ENCODE measurements around the gene CES3.

DNA sequence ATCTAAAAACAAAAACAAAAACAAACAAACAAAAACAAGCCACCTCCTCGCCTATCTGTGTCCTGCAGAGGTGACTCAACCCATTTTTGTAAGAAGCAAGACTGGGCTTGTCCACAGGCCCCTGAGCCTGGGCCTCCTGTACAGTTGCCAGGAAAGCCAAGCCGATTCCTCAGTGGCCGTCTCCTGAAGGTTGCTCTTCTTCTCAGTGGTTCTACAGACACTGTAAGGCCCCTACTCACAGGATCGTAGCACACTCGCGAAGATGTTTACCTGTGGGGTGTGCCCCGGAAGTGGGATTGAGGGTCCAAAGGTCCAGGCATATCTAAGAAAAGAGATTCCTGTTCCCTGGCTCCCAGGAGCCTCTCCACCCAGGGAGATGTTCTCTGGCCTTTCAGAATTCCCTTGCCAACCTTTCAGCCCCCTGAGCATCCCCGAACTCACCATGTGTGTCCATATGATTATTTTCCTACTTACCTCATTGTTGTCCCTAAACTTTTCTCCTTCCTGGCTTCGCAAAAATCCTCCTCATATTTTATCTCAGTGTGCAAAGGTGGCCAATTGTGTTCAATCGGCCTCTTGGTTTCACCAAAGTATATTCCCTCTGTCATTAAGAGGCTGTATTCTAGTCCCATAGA lies 7.5 kb upstream of the CES3 start:
- no peak for TF ChIP-seq POLR2A (IDR thresholded peaks at IDR 0.05)
- TF ChIP-seq, protein P1, sequence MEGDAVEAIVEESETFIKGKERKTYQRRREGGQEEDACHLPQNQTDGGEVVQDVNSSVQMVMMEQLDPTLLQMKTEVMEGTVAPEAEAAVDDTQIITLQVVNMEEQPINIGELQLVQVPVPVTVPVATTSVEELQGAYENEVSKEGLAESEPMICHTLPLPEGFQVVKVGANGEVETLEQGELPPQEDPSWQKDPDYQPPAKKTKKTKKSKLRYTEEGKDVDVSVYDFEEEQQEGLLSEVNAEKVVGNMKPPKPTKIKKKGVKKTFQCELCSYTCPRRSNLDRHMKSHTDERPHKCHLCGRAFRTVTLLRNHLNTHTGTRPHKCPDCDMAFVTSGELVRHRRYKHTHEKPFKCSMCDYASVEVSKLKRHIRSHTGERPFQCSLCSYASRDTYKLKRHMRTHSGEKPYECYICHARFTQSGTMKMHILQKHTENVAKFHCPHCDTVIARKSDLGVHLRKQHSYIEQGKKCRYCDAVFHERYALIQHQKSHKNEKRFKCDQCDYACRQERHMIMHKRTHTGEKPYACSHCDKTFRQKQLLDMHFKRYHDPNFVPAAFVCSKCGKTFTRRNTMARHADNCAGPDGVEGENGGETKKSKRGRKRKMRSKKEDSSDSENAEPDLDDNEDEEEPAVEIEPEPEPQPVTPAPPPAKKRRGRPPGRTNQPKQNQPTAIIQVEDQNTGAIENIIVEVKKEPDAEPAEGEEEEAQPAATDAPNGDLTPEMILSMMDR (IDR thresholded peaks at IDR 0.05) = no peak

Measured in vagina (tissue), 2 donors.